H9 (cell line): ENCODE data around the gene PRKAG2. TPM values are rescaled to one million over a fixed set of nuclear protein-coding genes. Genes with fewer than 3 reads are reported as not detected.
"Not testable (repeated sequence)": the region's sequence is repeated elsewhere in the genome, so short reads cannot be mapped to it uniquely, and the experiment has no call there.

Experiments used
- DNase-seq: peaks from one replicate; pipeline ENCODE4 v3.0.0-alpha.2; 2017
- H2AFZ ChIP-seq: one replicate; pipeline ENCODE4 v1.6.1; 2013; ENCODE audit warnings: mild to moderate bottlenecking, low read length, control low read depth, moderate library complexity
- H2AK5ac ChIP-seq: 2 replicates; pipeline ENCODE4 v1.6.1; 2013; ENCODE audit warnings: low read length, control low read depth, mixed read lengths; ENCODE audit not compliant: insufficient read length
- H2BK120ac ChIP-seq: one replicate; pipeline ENCODE4 v1.6.1; 2013; ENCODE audit warnings: low read depth, mild to moderate bottlenecking, low read length, control low read depth, inconsistent platforms; ENCODE audit not compliant: poor library complexity, severe bottlenecking
- H2BK12ac ChIP-seq: 2 replicates; pipeline ENCODE4 v1.6.1; 2013; ENCODE audit warnings: low read length, control low read depth, mixed read lengths, low read depth; ENCODE audit not compliant: insufficient read length
- H2BK15ac ChIP-seq: 2 replicates; pipeline ENCODE4 v1.6.1; 2013; ENCODE audit warnings: low read depth, low read length, control low read depth
- H2BK20ac ChIP-seq: one replicate; pipeline ENCODE4 v1.6.1; 2013; ENCODE audit warnings: low read depth, mild to moderate bottlenecking, low read length, control low read depth, inconsistent platforms; ENCODE audit not compliant: poor library complexity, severe bottlenecking
- H2BK5ac ChIP-seq: 2 replicates; pipeline ENCODE4 v1.6.1; 2013; ENCODE audit warnings: low read length, control low read depth, mixed read lengths; ENCODE audit not compliant: insufficient read length
- H3K14ac ChIP-seq: 2 replicates; pipeline ENCODE4 v1.6.1; 2013; ENCODE audit warnings: low read length, control low read depth; ENCODE audit not compliant: insufficient read depth
- H3K18ac ChIP-seq: 2 replicates; pipeline ENCODE4 v1.6.1; 2013; ENCODE audit warnings: low read depth, mild to moderate bottlenecking, mixed read lengths, low read length, control low read depth; ENCODE audit not compliant: insufficient read length
- H3K23ac ChIP-seq: 2 replicates; pipeline ENCODE4 v1.6.1; 2013; ENCODE audit warnings: low read length, control low read depth, mixed read lengths, low read depth; ENCODE audit not compliant: insufficient read length
- H3K23me2 ChIP-seq: 2 replicates; pipeline ENCODE4 v1.6.1; 2013; ENCODE audit warnings: low read depth, mild to moderate bottlenecking, mixed read lengths, low read length, control low read depth; ENCODE audit not compliant: insufficient read length, poor library complexity, severe bottlenecking
- H3K27ac ChIP-seq: 2 replicates; pipeline ENCODE4 v1.5.1; 2013; ENCODE audit warnings: low read length, control low read depth, mixed read lengths, low read depth; ENCODE audit not compliant: insufficient read length
- H3K27me3 ChIP-seq: 2 replicates; pipeline ENCODE4 v1.6.1; 2013; ENCODE audit warnings: low read length, control low read depth, inconsistent platforms; ENCODE audit not compliant: insufficient read depth
- H3K4ac ChIP-seq: 2 replicates; pipeline ENCODE4 v1.6.1; 2013; ENCODE audit warnings: low read depth, mild to moderate bottlenecking, control low read depth, inconsistent platforms, low read length, moderate library complexity
- H3K4me1 ChIP-seq: 2 replicates; pipeline ENCODE4 v1.6.1; 2013; ENCODE audit warnings: low read length, control low read depth, inconsistent platforms; ENCODE audit not compliant: insufficient read depth
- H3K4me2 ChIP-seq: 2 replicates; pipeline ENCODE4 v1.6.1; 2013; ENCODE audit warnings: low read length, control low read depth, mixed read lengths; ENCODE audit not compliant: insufficient read length, insufficient read depth
- H3K56ac ChIP-seq: 2 replicates; pipeline ENCODE4 v1.6.1; 2013; ENCODE audit warnings: low read depth, mild to moderate bottlenecking, mixed read lengths, low read length, control low read depth; ENCODE audit not compliant: insufficient read length
- H3K79me1 ChIP-seq: 2 replicates; pipeline ENCODE4 v1.6.1; 2013; ENCODE audit warnings: low read depth, mild to moderate bottlenecking, moderate library complexity, low read length, control low read depth, inconsistent platforms; ENCODE audit not compliant: insufficient read depth, poor library complexity, severe bottlenecking
- H3K79me2 ChIP-seq: 2 replicates; pipeline ENCODE4 v1.6.1; 2013; ENCODE audit warnings: low read length, control low read depth, inconsistent platforms; ENCODE audit not compliant: insufficient read depth
- H3K9ac ChIP-seq: 2 replicates; pipeline ENCODE4 v1.6.1; 2013; ENCODE audit warnings: low read length, control low read depth, mixed read lengths; ENCODE audit not compliant: insufficient read length; ENCODE audit errors: extremely low read depth
- H3K9me3 ChIP-seq: one replicate; pipeline ENCODE4 v1.6.1; 2013; ENCODE audit warnings: low read depth, low read length, inconsistent platforms; ENCODE audit not compliant: control insufficient read depth
- H3T11ph ChIP-seq: one replicate; pipeline ENCODE4 v1.6.1; 2013; ENCODE audit warnings: mild to moderate bottlenecking, low read length, control low read depth, inconsistent platforms
- H4K20me1 ChIP-seq: one replicate; pipeline ENCODE4 v1.6.1; 2013; ENCODE audit not compliant: control insufficient read depth, insufficient read length, insufficient read depth
- H4K5ac ChIP-seq: 2 replicates; pipeline ENCODE4 v1.6.1; 2013; ENCODE audit warnings: low read depth, mild to moderate bottlenecking, mixed read lengths, low read length, control low read depth; ENCODE audit not compliant: insufficient read length
- H4K8ac ChIP-seq: replicated peaks from 2 replicates; pipeline ENCODE4 v1.6.1; 2013; ENCODE audit warnings: low read length, control low read depth, mixed read lengths, low read depth; ENCODE audit not compliant: insufficient read length
- H4K91ac ChIP-seq: 2 replicates; pipeline ENCODE4 v1.6.1; 2013; ENCODE audit warnings: low read depth, mild to moderate bottlenecking, moderate library complexity, mixed read lengths, low read length, control low read depth; ENCODE audit not compliant: insufficient read length
- H3K27ac Mint-ChIP-seq, 3 experiments: 2 replicates in 2 of 3; 3 replicates in 1 of 3; pipeline ENCODE4 v1.8.0; 2020 to 2021; ENCODE audit warnings: mixed read lengths in 3 of 3, mild to moderate bottlenecking in 1 of 3, moderate library complexity in 1 of 3
- H3K27me3 Mint-ChIP-seq: 2 replicates; pipeline ENCODE4 v1.8.0; 2021; ENCODE audit warnings: low read depth, mild to moderate bottlenecking, moderate library complexity, mixed read lengths
- H3K36me3 Mint-ChIP-seq, 3 experiments: 2 replicates in 2 of 3; 3 replicates in 1 of 3; pipeline ENCODE4 v1.8.0; 2020 to 2021; ENCODE audit warnings: low read depth in 3 of 3, mixed read lengths in 3 of 3; ENCODE audit not compliant: insufficient read depth in 1 of 3
- H3K4me1 Mint-ChIP-seq, 2 experiments: 2 replicates each; pipeline ENCODE4 v1.8.0; 2020; ENCODE audit warnings: mixed read lengths in 2 of 2
- H3K4me3 Mint-ChIP-seq, 2 experiments: 2 replicates in 1 of 2; 3 replicates in 1 of 2; pipeline ENCODE4 v1.8.0; 2020 to 2021; ENCODE audit warnings: mild to moderate bottlenecking in 2 of 2, mixed read lengths in 2 of 2, moderate library complexity in 1 of 2
- H3K9me3 Mint-ChIP-seq, 2 experiments: 2 replicates in 1 of 2; 3 replicates in 1 of 2; pipeline ENCODE4 v1.8.0; 2020; ENCODE audit warnings: mild to moderate bottlenecking in 2 of 2, mixed read lengths in 2 of 2, moderate library complexity in 1 of 2
- CTCF ChIP-seq: fragments of 200-600 bp; sonication (generic); conservative IDR thresholded peaks from 3 replicates; pipeline ENCODE4 v1.8.0; 2021; ENCODE audit warnings: antibody characterized with exemption, mild to moderate bottlenecking
- WGBS: extraction: QIAGEN DNeasy Blood & Tissue Kit; methylation state at CpG from one replicate; pipeline ENCODE4 v1.1.7; 2013; ENCODE audit warnings: missing lambda C conversion rate, low lambda C conversion rate, mixed read lengths; ENCODE audit not compliant: insufficient read length; ENCODE audit errors: extremely low coverage; 5-methylcytosine and 5-hydroxymethylcytosine counted together
- total RNA-seq: library from RNA; stranded (reverse); gene quantifications from 2 replicates; pipeline ENCODE4 v1.2.1, GENCODE V29; 2021

Gene PRKAG2
- total RNA-seq, 1 experiment from 2014 or later: 11.8 TPM

GRCh38 chr7:151827620-151828019, 49.3 kb downstream of the PRKAG2 start:
- H3K23me2 ChIP-seq: no peaks in the 10 kb centered on the region
- Mint-ChIP-seq H3K4me1 (peaks cover 7 to 11% of the 10 kb centered on the region in 2 experiments), H3K9me3 (no peaks in the 10 kb centered on the region; a peak in 1 of 5 replicates), H3K27ac (no peak overlapping the region), H3K36me3 (no peaks in the 10 kb centered on the region; a peak in 1 of 7 replicates), H3K4me3 (no peak overlapping the region), H3K27me3 (no peaks in the 10 kb centered on the region; the same call in none of the 2 replicates)
- H2BK20ac ChIP-seq: no peak overlapping the region
- no peak overlapping the region for H3K56ac ChIP-seq
- peaks cover 3% of the 10 kb centered on the region for H3K4me1 ChIP-seq
- no peak for DNase-seq
- WGBS: no CpG with 5 or more reads among the region's 8 CpGs
- H3K9me3 ChIP-seq: no peaks in the 10 kb centered on the region
- no peaks in the 10 kb centered on the region for H3K79me1 ChIP-seq
- no peaks in the 10 kb centered on the region for H3K27me3 ChIP-seq
- H2AFZ ChIP-seq: no peak overlapping the region
- TF ChIP-seq CTCF: no peak
- H3K9ac ChIP-seq: no peak overlapping the region
- no peak overlapping the region for H2BK15ac ChIP-seq
- H2BK120ac ChIP-seq: no peak overlapping the region
- H4K5ac ChIP-seq: no peak overlapping the region
- H2BK5ac ChIP-seq: no peak overlapping the region
- H2BK12ac ChIP-seq: no peak overlapping the region
- no peak overlapping the region for H4K91ac ChIP-seq
- H3K27ac ChIP-seq: no peak overlapping the region
- H3K18ac ChIP-seq: no peak overlapping the region
- H3K14ac ChIP-seq: no peak overlapping the region
- no peak overlapping the region for H4K8ac ChIP-seq
- H3K4ac ChIP-seq: no peak overlapping the region
- H4K20me1 ChIP-seq: no peaks in the 10 kb centered on the region
- H3K4me2 ChIP-seq: no peak overlapping the region
- H3K79me2 ChIP-seq: no peaks in the 10 kb centered on the region
- no peak overlapping the region for H2AK5ac ChIP-seq
- no peak overlapping the region for H3K23ac ChIP-seq
- no peak overlapping the region for H3T11ph ChIP-seq

- H3K4me3 Mint-ChIP-seq, H2BK15ac ChIP-seq, H3K14ac ChIP-seq, H2AFZ ChIP-seq, DNase-seq, H4K20me1 ChIP-seq, H2AK5ac ChIP-seq, H3K9me3 ChIP-seq, H3K79me1 ChIP-seq, H4K5ac ChIP-seq, H3K27ac Mint-ChIP-seq, H3K4ac ChIP-seq, H3K9ac ChIP-seq, H3K23me2 ChIP-seq, H3K27ac ChIP-seq, H2BK5ac ChIP-seq, H4K8ac ChIP-seq, H3K36me3 Mint-ChIP-seq, H4K91ac ChIP-seq, H3K27me3 ChIP-seq, H3K4me1 ChIP-seq, H3K27me3 Mint-ChIP-seq, H3T11ph ChIP-seq, H2BK12ac ChIP-seq, H3K4me2 ChIP-seq, H3K79me2 ChIP-seq, H3K23ac ChIP-seq, H3K56ac ChIP-seq, H3K18ac ChIP-seq, H3K9me3 Mint-ChIP-seq, H2BK120ac ChIP-seq, H2BK20ac ChIP-seq: not testable (repeated sequence)
- peaks cover 7 to 11% of the 10 kb centered on the region in 2 experiments for H3K4me1 Mint-ChIP-seq
- no CpG with 5 or more reads among the region's 6 CpGs for WGBS
Measured at GRCh38 chr7:151826316-151826715, 50.6 kb downstream of the PRKAG2 start.
